ENCODE data around the gene ATP5PD. TPM values are rescaled to one million over a fixed set of nuclear protein-coding genes. Genes with fewer than 3 reads are reported as not detected.

The ATP5PD gene
- total and polyA plus RNA-seq, 2 donors (not counting 1 experiment from before 2014, with no cell fraction given) = 92.1 to 101 TPM

GRCh38 chr17:75012096-75012345, 34.7 kb downstream of the ATP5PD start:
- H3K4me1 Mint-ChIP-seq = peaks cover 22% of the 10 kb centered on the region
- H3K36me3 ChIP-seq (replicated peaks in 1 of 2; ENCODE audit: control extremely low read depth in 1 of 2, control insufficient read depth in 1 of 2, extremely low read depth in 1 of 2, insufficient read depth in 2 of 2, low read length in 1 of 2) = peaks cover 0 to 6% of the 10 kb centered on the region in 2 experiments
- H3K9ac ChIP-seq (ENCODE audit: low read length) = peak overlapping the region; percentile 80
- peak overlapping the region; percentile 91 for H2AFZ ChIP-seq (ENCODE audit: insufficient read depth, low read depth, low read length, poor library complexity, severe bottlenecking)
- H3K79me2 ChIP-seq (ENCODE audit: control insufficient read depth, insufficient read depth, low read length) = peaks cover 31% of the 10 kb centered on the region
- H3K4me3 Mint-ChIP-seq = peak overlapping the region; percentile 97
- DNase-seq (no peak), ATAC-seq (ENCODE audit: low read depth) (no peak)
- H3K9me3 ChIP-seq (ENCODE audit: control extremely low read depth in 1 of 3, control insufficient read depth in 2 of 3, insufficient read depth in 1 of 3, low read length in 2 of 3) = no peaks in the 10 kb centered on the region
- peak overlapping the region; percentile 30 to 79 for H3K27ac ChIP-seq (ENCODE audit: low read length in 2 of 2)
- peak overlapping the region; percentile 92 for H3K27ac Mint-ChIP-seq
- H3K9me3 Mint-ChIP-seq (ENCODE audit: insufficient read depth) = no peaks in the 10 kb centered on the region
- peaks cover 0 to 4% (median 0%) of the 10 kb centered on the region in 4 experiments for H3K27me3 ChIP-seq (replicated peaks in 1 of 4; ENCODE audit: control extremely low read depth in 1 of 4, control insufficient read depth in 3 of 4, insufficient read depth in 4 of 4, low read length in 3 of 4)
- H3K4me3 ChIP-seq (ENCODE audit: control extremely low read depth in 1 of 5, extremely low read depth in 1 of 5, insufficient read depth in 1 of 5, low read depth in 2 of 5, low read length in 4 of 5) = peak overlapping the region in 4 of 5 experiments; percentile 72 to 86 (median 77)
- POLR2A ChIA-PET = interaction anchor here (0.6 to 1.9 kb wide), 9 partner anchors 20 to 1034 kb away, joined by 3 to 6 read pairs (median 4); partner anchors contain the start of genes ARMC7 and HID1
- WGBS (ENCODE audit: insufficient coverage) = 73% methylated on average over 4 of the region's 5 CpGs
- peaks cover 15 to 16% of the 10 kb centered on the region in 2 donors for H3K4me1 ChIP-seq (ENCODE audit: control insufficient read depth in 2 of 2, insufficient read depth in 2 of 2, low read length in 2 of 2)
- no peaks in the 10 kb centered on the region for H3K27me3 Mint-ChIP-seq
- CTCF ChIA-PET = interaction anchor here (0.9 to 3.2 kb wide), 22 partner anchors 13 to 741 kb away, joined by 3 to 56 read pairs (median 4); partner anchors contain the start of genes CDR2L, HID1 and SLC16A5
- no peaks in the 10 kb centered on the region for H4K20me1 ChIP-seq (ENCODE audit: control insufficient read depth, insufficient read depth, low read length, poor library complexity, severe bottlenecking)
- peak overlapping the region; percentile 81 for H3K4me2 ChIP-seq (replicated peaks; ENCODE audit: low read depth, low read length, poor library complexity, severe bottlenecking)
- intact Hi-C loops (cut with micrococcal nuclease) = loop anchor here (1.0 kb wide), 7 partner anchors 22 to 139 kb away; partner anchors contain the start of genes CDR2L, HID1 and KCTD2
- TF ChIP-seq CTCF (IDR thresholded peaks at IDR 0.05) (no peak), EZH2 (IDR thresholded peaks at IDR 0.05; ENCODE audit: borderline replicate concordance, insufficient read depth, low read depth, low read length, poor library complexity, severe bottlenecking) (no peak)

GRCh38 chr17:75011401-75012095, 35.2 kb downstream of the ATP5PD start:
- peak overlapping the region; percentile 80 for H3K9ac ChIP-seq (ENCODE audit: low read length)
- peak overlapping the region; percentile 92 for H3K27ac Mint-ChIP-seq
- peak overlapping the region; percentile 81 for H3K4me2 ChIP-seq (replicated peaks; ENCODE audit: low read depth, low read length, poor library complexity, severe bottlenecking)
- peaks cover 27% of the 10 kb centered on the region for H3K79me2 ChIP-seq (ENCODE audit: control insufficient read depth, insufficient read depth, low read length)
- H3K4me3 ChIP-seq (ENCODE audit: control extremely low read depth in 1 of 5, extremely low read depth in 1 of 5, insufficient read depth in 1 of 5, low read depth in 2 of 5, low read length in 4 of 5) = no peak overlapping the region
- H2AFZ ChIP-seq (ENCODE audit: insufficient read depth, low read depth, low read length, poor library complexity, severe bottlenecking) = peak overlapping the region; percentile 91
- peaks cover 0 to 4% (median 0%) of the 10 kb centered on the region in 4 experiments for H3K27me3 ChIP-seq (replicated peaks in 1 of 4; ENCODE audit: control extremely low read depth in 1 of 4, control insufficient read depth in 3 of 4, insufficient read depth in 4 of 4, low read length in 3 of 4)
- ChIA-PET POLR2A (interaction anchor here (0.6 to 1.9 kb wide), 6 partner anchors 21 to 1034 kb away, joined by 3 to 5 read pairs (median 4); partner anchors contain the start of gene HID1), CTCF (interaction anchor here (1.1 to 3.2 kb wide), 16 partner anchors 13 to 266 kb away, joined by 3 to 56 read pairs (median 4); partner anchors contain the start of genes CDR2L, HID1 and SLC16A5)
- no peak for DNase-seq
- H3K36me3 ChIP-seq (replicated peaks in 1 of 2; ENCODE audit: control extremely low read depth in 1 of 2, control insufficient read depth in 1 of 2, extremely low read depth in 1 of 2, insufficient read depth in 2 of 2, low read length in 1 of 2) = peaks cover 0 to 5% of the 10 kb centered on the region in 2 experiments
- 91% methylated on average over 5 of the region's 13 CpGs for WGBS (ENCODE audit: insufficient coverage)
- intact Hi-C loops (cut with micrococcal nuclease) = loop anchor here (1.0 kb wide), 7 partner anchors 23 to 138 kb away; partner anchors contain the start of genes CDR2L, HID1 and KCTD2
- peak overlapping the region; percentile 97 for H3K4me3 Mint-ChIP-seq
- H4K20me1 ChIP-seq (ENCODE audit: control insufficient read depth, insufficient read depth, low read length, poor library complexity, severe bottlenecking) = no peaks in the 10 kb centered on the region
- no peaks in the 10 kb centered on the region for H3K27me3 Mint-ChIP-seq
- TF ChIP-seq EZH2 (IDR thresholded peaks at IDR 0.05; ENCODE audit: borderline replicate concordance, insufficient read depth, low read depth, low read length, poor library complexity, severe bottlenecking) (no peak), CTCF (IDR thresholded peaks at IDR 0.05) (no peak)
- H3K4me1 ChIP-seq (ENCODE audit: control insufficient read depth in 2 of 2, insufficient read depth in 2 of 2, low read length in 2 of 2) = peaks cover 15 to 16% of the 10 kb centered on the region in 2 donors
- no peaks in the 10 kb centered on the region for H3K9me3 ChIP-seq (ENCODE audit: control extremely low read depth in 1 of 3, control insufficient read depth in 2 of 3, insufficient read depth in 1 of 3, low read length in 2 of 3)
- peaks cover 22% of the 10 kb centered on the region for H3K4me1 Mint-ChIP-seq
- no peak for ATAC-seq (ENCODE audit: low read depth)
- H3K9me3 Mint-ChIP-seq (ENCODE audit: insufficient read depth) = no peaks in the 10 kb centered on the region
- peak overlapping the region in 1 of 2 donors; percentile 79 for H3K27ac ChIP-seq (ENCODE audit: low read length in 2 of 2)

Measured in B cell (primary cell).